ENCODE measurements around the gene MRM3.
"Not testable (repeated sequence)": the region's sequence is repeated elsewhere in the genome, so short reads cannot be mapped to it uniquely, and the experiment has no call there.

Gene MRM3

GRCh38 chr17:753418-753817, 28.7 kb upstream of the MRM3 start:
- DNase-seq (ENCODE audit: low spot score) = no peak

- DNase-seq (ENCODE audit: low spot score) = not testable (repeated sequence)
These were observed 26.7 kb upstream of the MRM3 start for GRCh38 chr17:755319-755961.

DNA sequence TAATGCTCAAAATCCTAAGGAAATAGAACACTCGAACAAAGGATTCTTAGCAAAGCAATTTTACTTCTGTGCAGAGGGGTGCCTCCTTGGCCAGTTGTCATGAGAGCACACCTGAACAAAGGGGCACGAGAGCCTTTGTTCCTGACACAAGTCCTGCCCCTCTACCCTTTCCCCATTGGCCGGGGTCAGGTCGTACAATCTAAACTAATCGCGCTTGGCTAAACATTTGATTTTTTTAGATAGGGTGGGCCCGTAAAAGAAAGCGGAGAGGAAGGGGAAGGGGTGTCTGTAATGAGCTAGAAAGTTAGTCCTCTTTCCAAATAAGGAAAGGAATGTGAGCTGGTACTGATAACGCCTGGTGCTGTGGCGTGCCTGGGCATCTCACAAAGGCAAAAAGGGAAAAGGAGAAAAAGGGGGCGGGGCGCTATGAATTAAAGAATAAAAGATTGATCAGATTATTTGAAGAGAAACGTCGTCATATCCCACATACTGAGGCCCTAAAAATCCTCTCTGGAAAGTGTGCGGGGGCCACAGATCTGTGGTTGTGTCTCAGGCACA, 26.1 kb upstream of the MRM3 start:
- DNase-seq (ENCODE audit: low spot score) = not testable (repeated sequence)

DNA sequence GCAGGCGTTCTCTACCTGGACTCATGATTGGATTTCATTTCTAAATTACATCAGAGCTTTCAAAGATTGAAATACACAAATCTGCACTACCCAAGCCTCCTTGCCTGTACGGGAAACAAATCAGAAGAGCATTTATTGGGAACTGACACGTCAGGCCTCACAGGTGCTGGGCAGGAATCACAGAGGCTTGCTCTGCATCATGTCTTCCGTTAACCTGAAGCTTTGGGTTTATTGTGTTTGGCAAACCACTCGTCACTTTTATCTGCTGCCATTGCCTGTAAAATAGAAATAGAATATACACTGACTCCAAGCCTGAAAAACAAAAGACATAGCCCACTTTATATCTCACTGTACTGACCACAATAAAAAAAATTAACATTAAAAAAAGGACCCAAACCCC, 22.2 kb upstream of the MRM3 start:
- DNase-seq (ENCODE audit: low spot score) = no peak

GRCh38 chr17:760371-760770, 21.8 kb upstream of the MRM3 start:
- DNase-seq (ENCODE audit: low spot score) = no peak

- no peak for DNase-seq (ENCODE audit: low spot score)
These were observed 15.1 kb upstream of the MRM3 start for GRCh38 chr17:767076-767475.

GRCh38 chr17:773016-773415, 9.1 kb upstream of the MRM3 start:
- DNase-seq (ENCODE audit: low spot score) = no peak

GRCh38 chr17:773467-774312, 8.5 kb upstream of the MRM3 start:
- no peak for DNase-seq (ENCODE audit: low spot score)

DNA sequence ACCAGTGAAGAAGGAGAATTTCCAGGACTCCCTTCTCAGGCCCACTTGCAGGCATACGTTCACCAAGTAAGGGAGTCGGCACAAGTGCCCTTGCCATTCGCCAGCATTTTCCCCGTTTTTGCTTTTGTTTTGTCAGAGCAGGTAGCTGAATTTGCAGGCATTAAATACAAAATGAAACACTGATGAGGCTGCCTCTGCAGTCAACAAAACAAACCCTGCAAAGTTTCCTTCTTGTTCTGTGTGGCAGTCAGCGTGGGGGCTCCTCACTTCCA, 7.9 kb upstream of the MRM3 start:
- no peak for DNase-seq (ENCODE audit: low spot score)

DNA sequence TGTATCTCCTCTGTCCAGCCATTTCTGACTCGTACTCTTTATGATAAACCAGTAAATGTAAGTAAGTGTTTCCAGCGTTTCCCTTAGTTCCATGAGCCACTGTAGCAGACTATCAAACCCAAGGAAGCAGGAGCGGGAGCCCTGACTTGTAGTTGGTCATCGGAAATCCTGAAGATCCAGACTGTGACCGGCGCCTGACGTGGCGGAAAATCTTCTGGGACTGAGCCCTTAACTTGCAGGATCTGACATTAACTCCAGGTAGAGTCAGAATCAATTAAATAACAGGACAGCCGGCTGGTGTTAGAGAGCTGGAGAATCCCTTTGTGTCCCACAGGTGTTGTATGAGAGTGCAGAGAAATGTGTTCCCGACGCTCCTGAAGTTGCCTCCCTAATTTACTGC, 4.1 kb upstream of the MRM3 start:
- DNase-seq (ENCODE audit: low spot score) = no peak

- DNase-seq (ENCODE audit: low spot score) = no peak
These were observed 2.0 kb downstream of the MRM3 start for GRCh38 chr17:784143-784542.

GRCh38 chr17:785901-786300, 3.7 kb downstream of the MRM3 start:
- not testable (repeated sequence) for DNase-seq (ENCODE audit: low spot score)

DNA sequence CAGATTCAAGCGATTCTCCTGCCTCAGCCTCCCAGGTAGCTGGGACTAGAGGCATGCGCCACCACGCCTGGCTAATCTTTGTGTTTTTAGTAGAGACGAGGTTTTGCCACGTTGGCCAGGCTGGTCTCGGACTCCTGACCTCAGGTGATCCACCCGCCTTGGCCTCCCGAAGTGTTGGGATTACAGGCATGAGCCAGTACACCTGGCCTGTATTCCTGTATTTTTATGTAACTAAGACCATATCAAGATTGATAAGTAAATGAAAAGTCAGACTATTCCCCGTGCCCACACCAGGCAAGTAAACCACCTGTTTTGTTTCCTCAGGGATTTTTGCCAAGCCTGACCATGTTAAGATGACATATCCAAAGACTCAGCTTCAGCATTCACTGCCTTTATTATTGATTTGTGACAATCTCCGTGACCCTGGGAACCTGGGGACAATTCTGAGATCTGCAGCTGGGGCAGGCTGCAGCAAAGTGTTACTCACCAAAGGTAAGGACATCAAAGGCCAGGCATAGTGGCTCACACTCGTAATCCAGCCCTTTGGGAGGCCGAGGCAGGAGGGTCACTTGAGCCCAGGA, 5.6 kb downstream of the MRM3 start:
- no peak for DNase-seq (ENCODE audit: low spot score)

DNA sequence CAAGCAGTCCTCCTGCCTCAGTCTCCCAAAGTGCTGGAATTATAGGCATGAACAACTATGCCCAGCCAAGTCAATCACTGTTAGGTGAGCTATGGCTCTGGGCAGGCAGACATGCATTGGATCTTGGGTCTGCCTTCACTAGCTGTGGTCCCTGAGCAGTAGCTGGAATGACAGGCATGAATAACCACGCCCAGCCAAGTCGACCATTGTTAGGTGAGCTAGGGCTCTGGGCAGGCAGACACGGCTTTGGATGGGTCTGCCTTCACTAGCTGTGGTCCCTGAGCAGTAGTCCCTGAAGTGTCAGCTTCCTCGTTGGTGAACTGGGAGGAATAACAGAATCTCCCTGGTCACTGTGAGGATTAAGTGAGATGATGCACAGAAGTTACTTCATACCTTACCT, 6.4 kb downstream of the MRM3 start:
- no peak for DNase-seq (ENCODE audit: low spot score)

DNA sequence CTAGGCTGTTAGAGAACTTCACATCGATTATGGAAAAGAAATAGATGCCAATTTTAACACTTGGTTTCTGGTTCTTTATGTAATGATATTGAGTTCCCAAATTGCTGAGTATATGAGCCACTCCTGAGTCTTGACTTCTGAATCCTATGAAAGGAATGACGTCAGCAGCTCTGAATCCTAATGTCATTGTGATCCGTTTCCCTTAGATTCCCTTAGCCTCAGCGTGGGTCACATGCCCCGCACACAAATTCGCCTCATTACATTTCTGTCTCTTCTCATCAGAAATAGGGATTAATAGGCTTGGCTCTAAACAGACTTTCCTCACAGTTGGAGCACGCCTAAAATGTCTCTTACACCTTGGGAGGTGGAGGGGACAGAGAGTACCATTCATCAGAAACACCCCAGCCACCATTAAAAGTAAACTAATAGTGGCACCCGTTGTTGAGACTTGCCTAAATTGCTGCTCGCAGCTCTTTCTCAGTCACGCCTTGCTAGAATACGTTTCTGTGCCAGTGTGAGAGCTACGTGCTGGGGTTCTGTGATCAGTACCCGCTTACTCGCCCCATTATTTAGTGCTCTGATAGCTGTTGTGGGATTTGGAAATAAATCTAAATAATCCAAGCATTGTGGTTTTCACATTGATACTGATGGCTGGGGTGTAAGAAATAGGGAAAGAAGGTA, 7.1 kb downstream of the MRM3 start:
- no peak for DNase-seq (ENCODE audit: low spot score)

- DNase-seq (ENCODE audit: low spot score) = not testable (repeated sequence)
These were observed 8.0 kb downstream of the MRM3 start for GRCh38 chr17:789931-790873.

DNA sequence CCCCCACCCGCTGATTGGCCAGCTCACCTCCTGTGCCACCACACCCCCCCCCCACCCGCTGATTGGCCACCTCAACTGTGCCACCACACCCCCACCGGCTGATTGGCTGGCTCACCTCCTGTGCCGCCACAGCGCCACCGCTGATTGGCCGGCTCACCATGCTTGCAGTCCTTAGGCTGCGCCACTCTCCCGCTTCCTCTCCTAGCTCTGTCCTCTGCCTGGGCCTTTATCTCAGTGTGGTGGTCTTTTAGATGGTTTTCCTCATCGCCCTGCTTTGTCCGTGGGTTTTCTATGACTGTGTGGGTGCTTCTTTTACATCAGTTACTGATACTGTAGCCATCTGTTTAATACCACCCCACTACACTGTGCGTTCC, 8.7 kb downstream of the MRM3 start:
- DNase-seq (ENCODE audit: low spot score) = not testable (repeated sequence)

DNA sequence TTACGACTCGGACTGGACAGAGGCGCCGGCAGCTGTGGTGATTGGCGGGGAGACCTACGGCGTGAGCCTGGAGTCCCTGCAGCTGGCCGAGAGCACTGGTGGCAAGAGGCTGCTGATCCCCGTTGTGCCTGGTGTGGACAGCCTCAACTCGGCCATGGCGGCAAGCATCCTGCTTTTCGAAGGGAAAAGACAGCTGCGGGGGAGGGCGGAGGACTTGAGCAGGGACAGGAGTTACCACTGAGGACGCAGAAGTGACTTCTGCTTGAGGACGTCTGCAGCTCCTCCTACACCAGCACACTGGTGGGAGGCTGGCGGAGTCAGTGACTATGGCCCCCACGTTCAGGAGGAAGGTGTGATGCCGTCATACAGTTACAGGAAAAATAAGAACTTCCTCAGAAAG, 9.7 kb downstream of the MRM3 start:
- no peak for DNase-seq (ENCODE audit: low spot score)

DNA sequence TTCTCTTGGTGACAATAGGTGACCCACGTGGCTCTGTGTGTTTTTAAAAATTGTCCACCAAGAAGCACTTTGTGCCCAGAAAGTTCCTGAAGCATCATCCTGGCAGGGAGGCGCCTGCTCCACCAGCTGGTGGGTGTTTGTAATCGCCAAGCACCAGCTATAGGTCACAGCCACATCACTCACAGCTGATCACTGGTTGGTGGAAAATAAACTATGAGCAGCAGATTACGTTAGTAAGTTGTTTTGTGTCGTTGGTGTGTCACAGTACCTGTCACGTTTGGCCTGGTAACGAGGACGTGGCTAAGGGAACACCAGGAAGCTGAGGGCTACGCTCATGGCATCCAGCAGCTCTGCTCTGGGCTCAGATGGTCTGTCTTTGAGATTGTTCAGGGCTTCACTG, 10.1 kb downstream of the MRM3 start:
- no peak for DNase-seq (ENCODE audit: low spot score)

DNA sequence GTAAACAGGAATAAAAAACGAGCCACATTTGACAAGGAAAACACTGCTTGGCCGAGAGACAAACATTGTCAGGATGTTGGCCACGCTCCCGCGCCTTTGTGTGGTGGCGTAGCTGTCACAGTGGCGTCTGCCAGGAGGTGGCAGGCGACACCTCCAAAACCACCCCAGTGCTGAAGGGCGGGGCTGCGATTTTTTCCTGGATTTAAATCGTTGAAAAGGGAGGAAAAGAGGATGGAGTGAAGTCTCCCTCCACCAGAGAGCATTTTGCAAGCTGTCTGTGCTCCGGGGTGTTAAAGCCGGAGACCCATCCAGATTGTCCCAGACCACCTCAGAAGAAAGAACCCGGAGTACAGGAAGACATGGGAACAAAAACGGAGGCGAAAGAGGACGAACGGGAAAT, 12.7 kb downstream of the MRM3 start:
- DNase-seq (ENCODE audit: low spot score) = peak; percentile 19

DNA sequence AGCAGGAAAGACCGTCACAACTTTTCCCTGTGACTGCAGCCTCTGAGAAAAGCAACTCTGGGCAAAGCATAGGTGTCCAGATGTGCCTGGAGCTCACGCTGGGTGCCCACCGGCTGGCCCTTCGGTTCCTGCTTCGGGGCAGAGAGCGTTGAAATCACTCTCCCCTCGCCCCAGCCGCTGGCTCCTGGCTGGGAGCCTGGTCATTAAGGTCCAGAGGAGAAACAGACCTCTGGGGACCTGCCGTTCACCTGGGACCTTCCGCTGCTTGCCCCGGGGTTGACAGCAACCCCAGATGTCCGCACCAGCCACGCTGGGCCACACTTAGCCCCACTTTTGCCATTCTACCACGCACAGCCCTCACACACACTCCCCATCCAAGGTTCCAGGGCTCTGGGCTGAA, 13.1 kb downstream of the MRM3 start:
- no peak for DNase-seq (ENCODE audit: low spot score)

DNA sequence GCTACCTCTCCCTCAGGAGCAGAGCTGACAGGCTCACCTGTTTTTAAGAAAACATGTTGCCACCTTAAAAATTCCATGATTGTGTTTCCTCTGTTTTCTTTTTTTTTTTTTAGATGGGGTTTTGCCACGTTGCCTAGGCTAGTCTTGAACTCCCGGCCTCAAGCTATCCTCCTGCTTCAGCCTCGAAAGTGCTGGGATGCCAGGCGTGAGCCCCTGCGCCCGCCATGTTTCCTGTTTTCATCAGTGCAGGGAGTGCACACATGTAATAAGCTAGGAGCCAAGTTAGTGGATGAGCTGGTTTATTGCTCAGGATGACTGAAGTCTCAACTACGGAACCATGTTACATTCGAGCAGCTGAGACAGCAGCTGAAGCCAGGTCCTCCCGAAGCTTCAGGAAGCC, 13.6 kb downstream of the MRM3 start:
- DNase-seq (ENCODE audit: low spot score) = no peak
